ENCODE data around the gene SCD. TPM values are rescaled to one million over a fixed set of nuclear protein-coding genes. Genes with fewer than 3 reads are reported as not detected.

The SCD gene
- total and polyA plus RNA-seq, 9 of the 15 experiments (the other 6 are each of a cell fraction or from before 2014, with no cell fraction given), result 114 to 486 (median 188) TPM

DNA sequence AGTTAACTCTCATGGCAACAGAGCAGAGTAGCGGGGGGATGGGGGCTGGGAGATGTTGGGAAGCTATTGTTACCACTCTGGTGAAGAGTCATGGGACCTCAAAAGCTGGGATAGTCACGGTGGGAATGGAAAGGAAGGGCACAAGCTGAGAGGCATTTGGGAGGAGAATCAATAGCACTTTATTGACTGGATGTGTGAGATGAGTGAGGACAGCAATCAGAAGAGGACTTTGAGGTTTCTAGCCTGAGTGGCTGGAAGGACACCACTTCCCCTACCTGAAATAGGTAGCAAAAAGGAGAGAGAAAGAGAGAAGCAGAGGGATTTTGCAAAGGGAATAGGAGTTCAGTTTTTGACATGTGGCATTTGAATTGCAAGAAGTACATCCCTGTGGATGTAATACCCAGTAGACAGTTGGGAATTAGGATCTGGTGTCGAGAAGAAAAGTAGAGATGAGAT lies 27.2 kb downstream of the SCD start (continued):
- TF ChIP-seq, protein P1, sequence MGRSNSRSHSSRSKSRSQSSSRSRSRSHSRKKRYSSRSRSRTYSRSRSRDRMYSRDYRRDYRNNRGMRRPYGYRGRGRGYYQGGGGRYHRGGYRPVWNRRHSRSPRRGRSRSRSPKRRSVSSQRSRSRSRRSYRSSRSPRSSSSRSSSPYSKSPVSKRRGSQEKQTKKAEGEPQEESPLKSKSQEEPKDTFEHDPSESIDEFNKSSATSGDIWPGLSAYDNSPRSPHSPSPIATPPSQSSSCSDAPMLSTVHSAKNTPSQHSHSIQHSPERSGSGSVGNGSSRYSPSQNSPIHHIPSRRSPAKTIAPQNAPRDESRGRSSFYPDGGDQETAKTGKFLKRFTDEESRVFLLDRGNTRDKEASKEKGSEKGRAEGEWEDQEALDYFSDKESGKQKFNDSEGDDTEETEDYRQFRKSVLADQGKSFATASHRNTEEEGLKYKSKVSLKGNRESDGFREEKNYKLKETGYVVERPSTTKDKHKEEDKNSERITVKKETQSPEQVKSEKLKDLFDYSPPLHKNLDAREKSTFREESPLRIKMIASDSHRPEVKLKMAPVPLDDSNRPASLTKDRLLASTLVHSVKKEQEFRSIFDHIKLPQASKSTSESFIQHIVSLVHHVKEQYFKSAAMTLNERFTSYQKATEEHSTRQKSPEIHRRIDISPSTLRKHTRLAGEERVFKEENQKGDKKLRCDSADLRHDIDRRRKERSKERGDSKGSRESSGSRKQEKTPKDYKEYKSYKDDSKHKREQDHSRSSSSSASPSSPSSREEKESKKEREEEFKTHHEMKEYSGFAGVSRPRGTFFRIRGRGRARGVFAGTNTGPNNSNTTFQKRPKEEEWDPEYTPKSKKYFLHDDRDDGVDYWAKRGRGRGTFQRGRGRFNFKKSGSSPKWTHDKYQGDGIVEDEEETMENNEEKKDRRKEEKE (IDR thresholded peaks at IDR 0.05; ENCODE audit: borderline replicate concordance in 1 of 2, control insufficient read depth in 1 of 2, low read depth in 2 of 2, low read length in 1 of 2), result no peak
- TF ChIP-seq GABPB2 (CRISPR knock-in tag; conservative IDR thresholded peaks at IDR 0.05) (no peak), ESRRB (CRISPR knock-in tag; IDR thresholded peaks at IDR 0.05; ENCODE audit: borderline replicate concordance) (no peak), SNIP1 (IDR thresholded peaks at IDR 0.05; ENCODE audit: low read depth) (0 out of 2 replicates have a peak, but pooled peaks have one; percentile 26), ZNF586 (CRISPR knock-in tag; conservative IDR thresholded peaks at IDR 0.05) (no peak), MEF2A (IDR thresholded peaks at IDR 0.05; ENCODE audit: control insufficient read depth, low read depth, low read length) (no peak), SUPT5H (IDR thresholded peaks at IDR 0.05) (peak; percentile 58), POLR2H (tag; IDR thresholded peaks at IDR 0.05; ENCODE audit: low read depth) (0 out of 2 replicates have a peak, but pooled peaks have one; percentile 7), ZNF639 (CRISPR knock-in tag; conservative IDR thresholded peaks at IDR 0.05 in 1 of 2, IDR thresholded peaks at IDR 0.05 in 1 of 2) (no peak), PHF21A (IDR thresholded peaks at IDR 0.05; ENCODE audit: borderline replicate concordance, low read depth) (no peak), CBX8 (IDR thresholded peaks at IDR 0.05; ENCODE audit: borderline replicate concordance, extremely low read depth, low read depth, low read length, poor library complexity, severe bottlenecking) (no peak), HMG20A (CRISPR knock-in tag; conservative IDR thresholded peaks at IDR 0.05) (no peak), HOMEZ (CRISPR knock-in tag; IDR thresholded peaks at IDR 0.05) (no peak), HOXB6 (CRISPR knock-in tag; IDR thresholded peaks at IDR 0.05; ENCODE audit: borderline replicate concordance) (no peak), CBX1 (IDR thresholded peaks at IDR 0.05; ENCODE audit: low read depth) (no peak), TCFL5 (CRISPR knock-in tag; conservative IDR thresholded peaks at IDR 0.05) (no peak)
- TF ChIP-seq, protein P2, sequence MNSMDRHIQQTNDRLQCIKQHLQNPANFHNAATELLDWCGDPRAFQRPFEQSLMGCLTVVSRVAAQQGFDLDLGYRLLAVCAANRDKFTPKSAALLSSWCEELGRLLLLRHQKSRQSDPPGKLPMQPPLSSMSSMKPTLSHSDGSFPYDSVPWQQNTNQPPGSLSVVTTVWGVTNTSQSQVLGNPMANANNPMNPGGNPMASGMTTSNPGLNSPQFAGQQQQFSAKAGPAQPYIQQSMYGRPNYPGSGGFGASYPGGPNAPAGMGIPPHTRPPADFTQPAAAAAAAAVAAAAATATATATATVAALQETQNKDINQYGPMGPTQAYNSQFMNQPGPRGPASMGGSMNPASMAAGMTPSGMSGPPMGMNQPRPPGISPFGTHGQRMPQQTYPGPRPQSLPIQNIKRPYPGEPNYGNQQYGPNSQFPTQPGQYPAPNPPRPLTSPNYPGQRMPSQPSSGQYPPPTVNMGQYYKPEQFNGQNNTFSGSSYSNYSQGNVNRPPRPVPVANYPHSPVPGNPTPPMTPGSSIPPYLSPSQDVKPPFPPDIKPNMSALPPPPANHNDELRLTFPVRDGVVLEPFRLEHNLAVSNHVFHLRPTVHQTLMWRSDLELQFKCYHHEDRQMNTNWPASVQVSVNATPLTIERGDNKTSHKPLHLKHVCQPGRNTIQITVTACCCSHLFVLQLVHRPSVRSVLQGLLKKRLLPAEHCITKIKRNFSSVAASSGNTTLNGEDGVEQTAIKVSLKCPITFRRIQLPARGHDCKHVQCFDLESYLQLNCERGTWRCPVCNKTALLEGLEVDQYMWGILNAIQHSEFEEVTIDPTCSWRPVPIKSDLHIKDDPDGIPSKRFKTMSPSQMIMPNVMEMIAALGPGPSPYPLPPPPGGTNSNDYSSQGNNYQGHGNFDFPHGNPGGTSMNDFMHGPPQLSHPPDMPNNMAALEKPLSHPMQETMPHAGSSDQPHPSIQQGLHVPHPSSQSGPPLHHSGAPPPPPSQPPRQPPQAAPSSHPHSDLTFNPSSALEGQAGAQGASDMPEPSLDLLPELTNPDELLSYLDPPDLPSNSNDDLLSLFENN (IDR thresholded peaks at IDR 0.05; ENCODE audit: low read depth in 2 of 2, low read length in 2 of 2), result no peak
